ENCODE data around the gene MBNL3. TPM values are rescaled to one million over a fixed set of nuclear protein-coding genes. Genes with fewer than 3 reads are reported as not detected.

Gene MBNL3
- total RNA-seq, 2 donors from 2014 or later: 12.0 to 282 TPM

DNA sequence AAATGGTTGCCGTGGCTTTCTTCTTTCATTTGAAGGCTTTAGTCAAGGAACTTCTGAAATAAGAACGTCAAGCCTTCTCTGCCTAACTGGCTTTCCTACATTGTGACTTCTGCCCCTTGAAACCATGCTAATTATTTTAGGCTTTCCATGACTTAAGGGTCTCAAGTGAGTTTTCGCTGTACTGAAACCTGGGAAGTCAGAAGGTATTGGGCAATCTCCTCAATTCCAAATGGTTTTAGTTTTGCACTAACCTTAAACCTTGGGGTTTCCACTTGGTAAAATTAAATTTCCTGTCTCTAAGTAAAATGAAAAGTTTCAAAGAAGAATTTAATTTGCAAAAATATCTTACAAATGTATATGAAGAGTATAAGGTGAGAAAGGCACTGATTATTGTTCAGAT is 73.8 kb downstream of the MBNL3 start:
- no peak for DNase-seq (ENCODE audit: low spot score)
- Histone ChIP-seq H3K27me3 (replicated peaks; ENCODE audit: insufficient read depth) (no peaks in the 10 kb centered on the region), H3K9me3 (no peaks in the 10 kb centered on the region), H3K4me1 (replicated peaks) (no peaks in the 10 kb centered on the region), H3K27ac (no peak overlapping the region), H3K36me3 (no peaks in the 10 kb centered on the region), H3K4me3 (no peak overlapping the region)
- intact Hi-C loops (cut with DNase I): no loop called here
- TF ChIP-seq, protein P1, sequence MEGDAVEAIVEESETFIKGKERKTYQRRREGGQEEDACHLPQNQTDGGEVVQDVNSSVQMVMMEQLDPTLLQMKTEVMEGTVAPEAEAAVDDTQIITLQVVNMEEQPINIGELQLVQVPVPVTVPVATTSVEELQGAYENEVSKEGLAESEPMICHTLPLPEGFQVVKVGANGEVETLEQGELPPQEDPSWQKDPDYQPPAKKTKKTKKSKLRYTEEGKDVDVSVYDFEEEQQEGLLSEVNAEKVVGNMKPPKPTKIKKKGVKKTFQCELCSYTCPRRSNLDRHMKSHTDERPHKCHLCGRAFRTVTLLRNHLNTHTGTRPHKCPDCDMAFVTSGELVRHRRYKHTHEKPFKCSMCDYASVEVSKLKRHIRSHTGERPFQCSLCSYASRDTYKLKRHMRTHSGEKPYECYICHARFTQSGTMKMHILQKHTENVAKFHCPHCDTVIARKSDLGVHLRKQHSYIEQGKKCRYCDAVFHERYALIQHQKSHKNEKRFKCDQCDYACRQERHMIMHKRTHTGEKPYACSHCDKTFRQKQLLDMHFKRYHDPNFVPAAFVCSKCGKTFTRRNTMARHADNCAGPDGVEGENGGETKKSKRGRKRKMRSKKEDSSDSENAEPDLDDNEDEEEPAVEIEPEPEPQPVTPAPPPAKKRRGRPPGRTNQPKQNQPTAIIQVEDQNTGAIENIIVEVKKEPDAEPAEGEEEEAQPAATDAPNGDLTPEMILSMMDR (IDR thresholded peaks at IDR 0.05): no peak
- no peak for TF ChIP-seq POLR2A (IDR thresholded peaks at IDR 0.05)
- TF ChIP-seq POLR2AphosphoS5 (IDR thresholded peaks at IDR 0.05): no peak
- 97% methylated on average over 3 of the region's 3 CpGs for WGBS

DNA sequence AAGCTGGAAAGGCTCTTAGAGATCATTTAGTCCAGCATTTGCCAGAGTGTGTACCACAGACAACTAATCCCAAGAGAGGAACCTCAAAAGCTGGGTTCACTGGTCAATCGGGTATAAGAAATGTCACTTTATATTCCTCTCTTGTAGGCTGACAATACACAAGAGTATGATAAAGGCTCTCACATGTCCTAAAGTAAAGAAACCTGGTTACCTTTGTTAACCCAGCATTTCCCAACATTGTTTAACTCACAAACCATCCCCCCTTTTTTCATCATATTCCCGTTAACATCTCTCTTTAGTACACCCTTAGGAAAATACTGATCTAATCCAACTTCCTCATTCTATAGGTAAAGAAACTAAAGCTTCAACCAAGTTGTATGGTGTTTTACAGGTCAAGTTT is 74.4 kb downstream of the MBNL3 start:
- intact Hi-C loops (cut with DNase I): no loop called here
- Histone ChIP-seq H3K27me3 (replicated peaks; ENCODE audit: insufficient read depth) (no peaks in the 10 kb centered on the region), H3K4me3 (no peak overlapping the region), H3K4me1 (replicated peaks) (no peaks in the 10 kb centered on the region), H3K9me3 (no peaks in the 10 kb centered on the region), H3K27ac (no peak overlapping the region), H3K36me3 (no peaks in the 10 kb centered on the region)
- WGBS: 89% methylated on average over 2 of the region's 2 CpGs
- TF ChIP-seq, protein P1 (IDR thresholded peaks at IDR 0.05): no peak
- TF ChIP-seq POLR2A (IDR thresholded peaks at IDR 0.05) (no peak), POLR2AphosphoS5 (IDR thresholded peaks at IDR 0.05) (no peak)
- DNase-seq (ENCODE audit: low spot score): no peak

- Histone ChIP-seq H3K4me3 (no peak overlapping the region), H3K4me1 (replicated peaks) (no peaks in the 10 kb centered on the region), H3K36me3 (no peaks in the 10 kb centered on the region), H3K9me3 (no peaks in the 10 kb centered on the region), H3K27me3 (replicated peaks; ENCODE audit: insufficient read depth) (no peaks in the 10 kb centered on the region), H3K27ac (no peak overlapping the region)
- TF ChIP-seq, protein P1 (IDR thresholded peaks at IDR 0.05): no peak
- no peak for TF ChIP-seq POLR2A (IDR thresholded peaks at IDR 0.05)
- no peak for TF ChIP-seq POLR2AphosphoS5 (IDR thresholded peaks at IDR 0.05)
- 73% methylated on average over 7 of the region's 7 CpGs for WGBS
- intact Hi-C loops (cut with DNase I): no loop called here
- DNase-seq (ENCODE audit: low spot score): no peak
These were observed 75.4 kb downstream of the MBNL3 start for GRCh38 chrX:132413459-132413858.

DNA sequence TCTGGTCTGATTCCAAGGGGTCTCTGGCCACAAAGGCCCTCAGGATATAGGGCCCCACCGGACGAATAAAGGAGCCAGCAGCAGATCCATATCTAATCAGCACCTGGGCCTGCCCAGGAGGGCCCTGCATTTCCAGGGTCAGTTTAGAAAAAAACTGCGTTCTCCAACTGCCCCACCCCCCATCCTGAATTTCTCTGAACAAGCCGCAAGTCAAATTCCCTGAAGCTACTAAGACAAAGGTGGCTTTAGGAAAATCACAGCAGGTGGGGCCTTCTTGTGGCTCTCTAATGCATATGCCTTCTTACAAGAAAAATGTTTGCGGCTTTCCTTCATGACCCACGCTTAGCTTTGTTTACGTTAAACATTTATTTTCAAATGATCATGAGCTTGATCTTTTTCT is 76.6 kb downstream of the MBNL3 start:
- H3K27ac ChIP-seq: no peak overlapping the region
- H3K4me3 ChIP-seq: no peak overlapping the region
- no peaks in the 10 kb centered on the region for H3K4me1 ChIP-seq (replicated peaks)
- intact Hi-C loops (cut with DNase I): no loop called here
- DNase-seq (ENCODE audit: low spot score): no peak
- TF ChIP-seq POLR2A (IDR thresholded peaks at IDR 0.05) (no peak), POLR2AphosphoS5 (IDR thresholded peaks at IDR 0.05) (no peak)
- TF ChIP-seq, protein P1 (IDR thresholded peaks at IDR 0.05): no peak
- no peaks in the 10 kb centered on the region for H3K27me3 ChIP-seq (replicated peaks; ENCODE audit: insufficient read depth)
- 70% methylated on average over 7 of the region's 7 CpGs for WGBS
- H3K9me3 ChIP-seq: no peaks in the 10 kb centered on the region
- H3K36me3 ChIP-seq: no peaks in the 10 kb centered on the region

GRCh38 chrX:132411310-132411977 is 77.4 kb downstream of the MBNL3 start:
- DNase-seq (ENCODE audit: low spot score): no peak
- H3K9me3 ChIP-seq: no peaks in the 10 kb centered on the region
- H3K36me3 ChIP-seq: no peaks in the 10 kb centered on the region
- no peaks in the 10 kb centered on the region for H3K27me3 ChIP-seq (replicated peaks; ENCODE audit: insufficient read depth)
- no peaks in the 10 kb centered on the region for H3K4me1 ChIP-seq (replicated peaks)
- no peak overlapping the region for H3K4me3 ChIP-seq
- TF ChIP-seq POLR2AphosphoS5 (IDR thresholded peaks at IDR 0.05) (no peak), POLR2A (IDR thresholded peaks at IDR 0.05) (no peak)
- TF ChIP-seq, protein P1 (IDR thresholded peaks at IDR 0.05): no peak
- intact Hi-C loops (cut with DNase I): no loop called here
- H3K27ac ChIP-seq: no peak overlapping the region
- 18% methylated on average over 8 of the region's 8 CpGs for WGBS
